Measurements from ENCODE around the gene DEGS2.

DNA sequence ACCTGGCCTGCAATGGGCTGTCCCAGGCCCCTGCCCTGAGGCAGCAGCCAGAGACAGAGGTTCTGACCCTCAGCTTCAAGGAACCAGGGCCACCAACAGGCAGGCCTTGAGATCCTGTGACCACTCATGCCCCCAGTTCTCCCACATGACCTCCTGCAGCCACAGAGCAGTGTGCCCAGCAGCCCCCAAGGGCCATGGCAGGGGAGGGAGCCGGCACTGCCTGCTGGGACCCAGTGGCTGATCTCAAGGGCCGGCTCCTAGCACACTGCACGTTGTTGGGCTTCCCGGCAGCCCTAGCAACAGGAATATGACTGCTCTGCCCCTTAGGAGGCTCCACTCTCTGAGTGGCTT is 14.8 kb downstream of the DEGS2 start:
- TF ChIP-seq, protein P1, sequence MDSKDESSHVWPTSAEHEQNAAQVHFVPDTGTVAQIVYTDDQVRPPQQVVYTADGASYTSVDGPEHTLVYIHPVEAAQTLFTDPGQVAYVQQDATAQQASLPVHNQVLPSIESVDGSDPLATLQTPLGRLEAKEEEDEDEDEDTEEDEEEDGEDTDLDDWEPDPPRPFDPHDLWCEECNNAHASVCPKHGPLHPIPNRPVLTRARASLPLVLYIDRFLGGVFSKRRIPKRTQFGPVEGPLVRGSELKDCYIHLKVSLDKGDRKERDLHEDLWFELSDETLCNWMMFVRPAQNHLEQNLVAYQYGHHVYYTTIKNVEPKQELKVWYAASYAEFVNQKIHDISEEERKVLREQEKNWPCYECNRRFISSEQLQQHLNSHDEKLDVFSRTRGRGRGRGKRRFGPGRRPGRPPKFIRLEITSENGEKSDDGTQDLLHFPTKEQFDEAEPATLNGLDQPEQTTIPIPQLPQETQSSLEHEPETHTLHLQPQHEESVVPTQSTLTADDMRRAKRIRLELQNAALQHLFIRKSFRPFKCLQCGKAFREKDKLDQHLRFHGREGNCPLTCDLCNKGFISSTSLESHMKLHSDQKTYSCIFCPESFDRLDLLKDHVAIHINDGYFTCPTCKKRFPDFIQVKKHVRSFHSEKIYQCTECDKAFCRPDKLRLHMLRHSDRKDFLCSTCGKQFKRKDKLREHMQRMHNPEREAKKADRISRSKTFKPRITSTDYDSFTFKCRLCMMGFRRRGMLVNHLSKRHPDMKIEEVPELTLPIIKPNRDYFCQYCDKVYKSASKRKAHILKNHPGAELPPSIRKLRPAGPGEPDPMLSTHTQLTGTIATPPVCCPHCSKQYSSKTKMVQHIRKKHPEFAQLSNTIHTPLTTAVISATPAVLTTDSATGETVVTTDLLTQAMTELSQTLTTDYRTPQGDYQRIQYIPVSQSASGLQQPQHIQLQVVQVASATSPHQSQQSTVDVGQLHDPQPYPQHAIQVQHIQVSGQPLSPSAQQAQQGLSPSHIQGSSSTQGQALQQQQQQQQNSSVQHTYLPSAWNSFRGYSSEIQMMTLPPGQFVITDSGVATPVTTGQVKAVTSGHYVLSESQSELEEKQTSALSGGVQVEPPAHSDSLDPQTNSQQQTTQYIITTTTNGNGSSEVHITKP (tag by site-specific recombination; IDR thresholded peaks at IDR 0.05), result no peak
- TF ChIP-seq ZNF133 (tag by site-specific recombination; IDR thresholded peaks at IDR 0.05) (no peak), ZNF561 (tag by site-specific recombination; IDR thresholded peaks at IDR 0.05; ENCODE audit: borderline replicate concordance) (no peak), ZNF121 (tag by site-specific recombination; IDR thresholded peaks at IDR 0.05) (no peak), SCRT2 (tag by site-specific recombination; IDR thresholded peaks at IDR 0.05) (no peak), KLF9 (tag by site-specific recombination; IDR thresholded peaks at IDR 0.05; ENCODE audit: low read depth) (no peak), ZNF660 (tag by site-specific recombination; IDR thresholded peaks at IDR 0.05) (no peak), ZNF664 (tag by site-specific recombination; IDR thresholded peaks at IDR 0.05) (no peak), ZNF274 (IDR thresholded peaks at IDR 0.05; ENCODE audit: low read length) (no peak), ZNF274 (tag by site-specific recombination; IDR thresholded peaks at IDR 0.05; ENCODE audit: borderline replicate concordance) (no peak)
- TF ChIP-seq, protein P2, sequence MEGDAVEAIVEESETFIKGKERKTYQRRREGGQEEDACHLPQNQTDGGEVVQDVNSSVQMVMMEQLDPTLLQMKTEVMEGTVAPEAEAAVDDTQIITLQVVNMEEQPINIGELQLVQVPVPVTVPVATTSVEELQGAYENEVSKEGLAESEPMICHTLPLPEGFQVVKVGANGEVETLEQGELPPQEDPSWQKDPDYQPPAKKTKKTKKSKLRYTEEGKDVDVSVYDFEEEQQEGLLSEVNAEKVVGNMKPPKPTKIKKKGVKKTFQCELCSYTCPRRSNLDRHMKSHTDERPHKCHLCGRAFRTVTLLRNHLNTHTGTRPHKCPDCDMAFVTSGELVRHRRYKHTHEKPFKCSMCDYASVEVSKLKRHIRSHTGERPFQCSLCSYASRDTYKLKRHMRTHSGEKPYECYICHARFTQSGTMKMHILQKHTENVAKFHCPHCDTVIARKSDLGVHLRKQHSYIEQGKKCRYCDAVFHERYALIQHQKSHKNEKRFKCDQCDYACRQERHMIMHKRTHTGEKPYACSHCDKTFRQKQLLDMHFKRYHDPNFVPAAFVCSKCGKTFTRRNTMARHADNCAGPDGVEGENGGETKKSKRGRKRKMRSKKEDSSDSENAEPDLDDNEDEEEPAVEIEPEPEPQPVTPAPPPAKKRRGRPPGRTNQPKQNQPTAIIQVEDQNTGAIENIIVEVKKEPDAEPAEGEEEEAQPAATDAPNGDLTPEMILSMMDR (tag by site-specific recombination; IDR thresholded peaks at IDR 0.05), result no peak
- TF ChIP-seq, protein P3, sequence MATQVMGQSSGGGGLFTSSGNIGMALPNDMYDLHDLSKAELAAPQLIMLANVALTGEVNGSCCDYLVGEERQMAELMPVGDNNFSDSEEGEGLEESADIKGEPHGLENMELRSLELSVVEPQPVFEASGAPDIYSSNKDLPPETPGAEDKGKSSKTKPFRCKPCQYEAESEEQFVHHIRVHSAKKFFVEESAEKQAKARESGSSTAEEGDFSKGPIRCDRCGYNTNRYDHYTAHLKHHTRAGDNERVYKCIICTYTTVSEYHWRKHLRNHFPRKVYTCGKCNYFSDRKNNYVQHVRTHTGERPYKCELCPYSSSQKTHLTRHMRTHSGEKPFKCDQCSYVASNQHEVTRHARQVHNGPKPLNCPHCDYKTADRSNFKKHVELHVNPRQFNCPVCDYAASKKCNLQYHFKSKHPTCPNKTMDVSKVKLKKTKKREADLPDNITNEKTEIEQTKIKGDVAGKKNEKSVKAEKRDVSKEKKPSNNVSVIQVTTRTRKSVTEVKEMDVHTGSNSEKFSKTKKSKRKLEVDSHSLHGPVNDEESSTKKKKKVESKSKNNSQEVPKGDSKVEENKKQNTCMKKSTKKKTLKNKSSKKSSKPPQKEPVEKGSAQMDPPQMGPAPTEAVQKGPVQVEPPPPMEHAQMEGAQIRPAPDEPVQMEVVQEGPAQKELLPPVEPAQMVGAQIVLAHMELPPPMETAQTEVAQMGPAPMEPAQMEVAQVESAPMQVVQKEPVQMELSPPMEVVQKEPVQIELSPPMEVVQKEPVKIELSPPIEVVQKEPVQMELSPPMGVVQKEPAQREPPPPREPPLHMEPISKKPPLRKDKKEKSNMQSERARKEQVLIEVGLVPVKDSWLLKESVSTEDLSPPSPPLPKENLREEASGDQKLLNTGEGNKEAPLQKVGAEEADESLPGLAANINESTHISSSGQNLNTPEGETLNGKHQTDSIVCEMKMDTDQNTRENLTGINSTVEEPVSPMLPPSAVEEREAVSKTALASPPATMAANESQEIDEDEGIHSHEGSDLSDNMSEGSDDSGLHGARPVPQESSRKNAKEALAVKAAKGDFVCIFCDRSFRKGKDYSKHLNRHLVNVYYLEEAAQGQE (tag by site-specific recombination; IDR thresholded peaks at IDR 0.05), result no peak
- TF ChIP-seq, protein P4, sequence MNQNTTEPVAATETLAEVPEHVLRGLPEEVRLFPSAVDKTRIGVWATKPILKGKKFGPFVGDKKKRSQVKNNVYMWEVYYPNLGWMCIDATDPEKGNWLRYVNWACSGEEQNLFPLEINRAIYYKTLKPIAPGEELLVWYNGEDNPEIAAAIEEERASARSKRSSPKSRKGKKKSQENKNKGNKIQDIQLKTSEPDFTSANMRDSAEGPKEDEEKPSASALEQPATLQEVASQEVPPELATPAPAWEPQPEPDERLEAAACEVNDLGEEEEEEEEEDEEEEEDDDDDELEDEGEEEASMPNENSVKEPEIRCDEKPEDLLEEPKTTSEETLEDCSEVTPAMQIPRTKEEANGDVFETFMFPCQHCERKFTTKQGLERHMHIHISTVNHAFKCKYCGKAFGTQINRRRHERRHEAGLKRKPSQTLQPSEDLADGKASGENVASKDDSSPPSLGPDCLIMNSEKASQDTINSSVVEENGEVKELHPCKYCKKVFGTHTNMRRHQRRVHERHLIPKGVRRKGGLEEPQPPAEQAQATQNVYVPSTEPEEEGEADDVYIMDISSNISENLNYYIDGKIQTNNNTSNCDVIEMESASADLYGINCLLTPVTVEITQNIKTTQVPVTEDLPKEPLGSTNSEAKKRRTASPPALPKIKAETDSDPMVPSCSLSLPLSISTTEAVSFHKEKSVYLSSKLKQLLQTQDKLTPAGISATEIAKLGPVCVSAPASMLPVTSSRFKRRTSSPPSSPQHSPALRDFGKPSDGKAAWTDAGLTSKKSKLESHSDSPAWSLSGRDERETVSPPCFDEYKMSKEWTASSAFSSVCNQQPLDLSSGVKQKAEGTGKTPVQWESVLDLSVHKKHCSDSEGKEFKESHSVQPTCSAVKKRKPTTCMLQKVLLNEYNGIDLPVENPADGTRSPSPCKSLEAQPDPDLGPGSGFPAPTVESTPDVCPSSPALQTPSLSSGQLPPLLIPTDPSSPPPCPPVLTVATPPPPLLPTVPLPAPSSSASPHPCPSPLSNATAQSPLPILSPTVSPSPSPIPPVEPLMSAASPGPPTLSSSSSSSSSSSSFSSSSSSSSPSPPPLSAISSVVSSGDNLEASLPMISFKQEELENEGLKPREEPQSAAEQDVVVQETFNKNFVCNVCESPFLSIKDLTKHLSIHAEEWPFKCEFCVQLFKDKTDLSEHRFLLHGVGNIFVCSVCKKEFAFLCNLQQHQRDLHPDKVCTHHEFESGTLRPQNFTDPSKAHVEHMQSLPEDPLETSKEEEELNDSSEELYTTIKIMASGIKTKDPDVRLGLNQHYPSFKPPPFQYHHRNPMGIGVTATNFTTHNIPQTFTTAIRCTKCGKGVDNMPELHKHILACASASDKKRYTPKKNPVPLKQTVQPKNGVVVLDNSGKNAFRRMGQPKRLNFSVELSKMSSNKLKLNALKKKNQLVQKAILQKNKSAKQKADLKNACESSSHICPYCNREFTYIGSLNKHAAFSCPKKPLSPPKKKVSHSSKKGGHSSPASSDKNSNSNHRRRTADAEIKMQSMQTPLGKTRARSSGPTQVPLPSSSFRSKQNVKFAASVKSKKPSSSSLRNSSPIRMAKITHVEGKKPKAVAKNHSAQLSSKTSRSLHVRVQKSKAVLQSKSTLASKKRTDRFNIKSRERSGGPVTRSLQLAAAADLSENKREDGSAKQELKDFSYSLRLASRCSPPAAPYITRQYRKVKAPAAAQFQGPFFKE (tag by site-specific recombination; IDR thresholded peaks at IDR 0.05; ENCODE audit: borderline replicate concordance), result no peak
- TF ChIP-seq, protein P5, sequence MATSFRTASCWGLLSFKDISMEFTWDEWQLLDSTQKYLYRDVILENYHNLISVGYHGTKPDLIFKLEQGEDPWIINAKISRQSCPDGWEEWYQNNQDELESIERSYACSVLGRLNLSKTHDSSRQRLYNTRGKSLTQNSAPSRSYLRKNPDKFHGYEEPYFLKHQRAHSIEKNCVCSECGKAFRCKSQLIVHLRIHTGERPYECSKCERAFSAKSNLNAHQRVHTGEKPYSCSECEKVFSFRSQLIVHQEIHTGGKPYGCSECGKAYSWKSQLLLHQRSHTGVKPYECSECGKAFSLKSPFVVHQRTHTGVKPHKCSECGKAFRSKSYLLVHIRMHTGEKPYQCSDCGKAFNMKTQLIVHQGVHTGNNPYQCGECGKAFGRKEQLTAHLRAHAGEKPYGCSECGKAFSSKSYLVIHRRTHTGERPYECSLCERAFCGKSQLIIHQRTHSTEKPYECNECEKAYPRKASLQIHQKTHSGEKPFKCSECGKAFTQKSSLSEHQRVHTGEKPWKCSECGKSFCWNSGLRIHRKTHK (tag by site-specific recombination; IDR thresholded peaks at IDR 0.05), result no peak

Data from HEK293 (cell line).